Endothelial cell of umbilical vein (primary cell): Measurements from ENCODE around the gene FAM90A26. TPM values are rescaled to one million over a fixed set of nuclear protein-coding genes. Genes with fewer than 3 reads are reported as not detected.
"Not testable (repeated sequence)": the region's sequence is repeated elsewhere in the genome, so short reads cannot be mapped to it uniquely, and the experiment has no call there.

Source experiments
- BruUV-seq: library from RNA; stranded (reverse); fragments of 400-500 nt; replicated peaks from 2 replicates; lab custom pipeline; 2021; lab: Mats Ljungman, UMichigan
- CTCF ChIA-PET: fragments of 300-600, 350-600 bp; sonication (Branson Sonifier 250); formaldehyde crosslinking; loops from one replicate; lab custom pipeline; 2021; ENCODE audit warnings: antibody characterized with exemption, inconsistent platforms; lab: Charles Lee
- POLR2A ChIA-PET: fragments of 300-600, 350-600 bp; sonication (Branson Sonifier 250); formaldehyde crosslinking; loops from one replicate; lab custom pipeline; 2021; ENCODE audit warnings: antibody characterized with exemption, inconsistent platforms; lab: Charles Lee
- DNase-seq: peaks from one replicate; pipeline ENCODE4 v3.0.0-alpha.2; 2011; ENCODE audit warnings: low read depth, low spot score
- FAIRE-seq: peaks from 2 replicates; lab custom pipeline; 2011; peaks lifted over from hg19 to GRCh38; lab: Jason Lieb, UNC
- H2AFZ ChIP-seq: 2 replicates; pipeline ENCODE4 v1.6.0; 2012; ENCODE audit warnings: low read depth, low read length, control low read depth, inconsistent platforms
- H3K27ac ChIP-seq: 2 replicates; pipeline ENCODE4 v1.5.1; 2011; ENCODE audit warnings: low read depth, mild to moderate bottlenecking, control low read depth, low read length, moderate library complexity; ENCODE audit not compliant: insufficient read depth
- H3K27me3 ChIP-seq, 2 experiments: 2 replicates each; pipeline versions ENCODE4 v1.6.0 to v1.6.1; 2011; ENCODE audit warnings: low read length in 2 of 2, mixed read lengths in 1 of 2; ENCODE audit not compliant: control insufficient read depth in 2 of 2, insufficient read depth in 2 of 2
- H3K36me3 ChIP-seq, 2 experiments: 2 replicates in 1 of 2; 3 replicates in 1 of 2; pipeline ENCODE4 v1.5.1; 2011; ENCODE audit warnings: low read length in 2 of 2, mild to moderate bottlenecking in 1 of 2, moderate library complexity in 1 of 2; ENCODE audit not compliant: control insufficient read depth in 2 of 2, insufficient read depth in 2 of 2; ENCODE audit errors: extremely low read depth in 1 of 2
- H3K4me1 ChIP-seq: 3 replicates; pipeline ENCODE4 v1.5.1; 2011; ENCODE audit warnings: mild to moderate bottlenecking, low read length; ENCODE audit not compliant: control insufficient read depth, insufficient read depth; ENCODE audit errors: extremely low read depth
- H3K4me2 ChIP-seq: 2 replicates; pipeline ENCODE4 v1.6.1; 2011; ENCODE audit warnings: low read length, control low read depth, mixed read lengths; ENCODE audit not compliant: insufficient read depth
- H3K4me3 ChIP-seq, 3 experiments: fragments of 200-600 bp in 1 of 3; sonication (generic), shearing (Covaris generic) in 1 of 3; replicated peaks in 1 of 3; 2 replicates each; pipeline ENCODE4 v1.5.1; 2011 to 2016; ENCODE audit warnings: control low read depth in 3 of 3, low read length in 3 of 3, mild to moderate bottlenecking in 2 of 3, inconsistent platforms in 1 of 3, low read depth in 1 of 3, moderate library complexity in 1 of 3; ENCODE audit not compliant: insufficient read depth in 1 of 3
- H3K79me2 ChIP-seq: 2 replicates; pipeline ENCODE4 v1.6.0; 2012; ENCODE audit warnings: low read length, inconsistent platforms; ENCODE audit not compliant: control insufficient read depth, insufficient read depth
- H3K9ac ChIP-seq: replicated peaks from 2 replicates; pipeline ENCODE3; 2011; ENCODE audit warnings: low read length, control low read depth; ENCODE audit not compliant: insufficient read depth; ENCODE audit errors: extremely low read depth
- H3K9me1 ChIP-seq: replicated peaks from 3 replicates; pipeline ENCODE4 v1.6.0; 2011; ENCODE audit warnings: mild to moderate bottlenecking, low read length; ENCODE audit not compliant: control insufficient read depth, insufficient read depth; ENCODE audit errors: extremely low read depth
- H3K9me3 ChIP-seq: replicated peaks from 2 replicates; pipeline ENCODE4 v1.5.1; 2012; ENCODE audit warnings: low read length, inconsistent platforms; ENCODE audit not compliant: control insufficient read depth, insufficient read depth
- H4K20me1 ChIP-seq: replicated peaks from 2 replicates; pipeline ENCODE3; 2011; ENCODE audit warnings: mild to moderate bottlenecking, low read length; ENCODE audit not compliant: control insufficient read depth, insufficient read depth; ENCODE audit errors: extremely low read depth
- EZH2 ChIP-seq: IDR thresholded peaks from 2 replicates; pipeline ENCODE4 v1.6.1; 2012; ENCODE audit warnings: borderline replicate concordance, low read depth, mild to moderate bottlenecking, moderate library complexity, low read length, inconsistent platforms; ENCODE audit not compliant: severe bottlenecking
- FOS ChIP-seq: IDR thresholded peaks from 2 replicates; pipeline ENCODE4 v1.6.1; 2011; ENCODE audit warnings: mild to moderate bottlenecking, low read length, moderate library complexity, borderline replicate concordance; ENCODE audit not compliant: insufficient read depth
- GATA2 ChIP-seq: IDR thresholded peaks from 2 replicates; pipeline ENCODE4 v1.7.0; 2011; ENCODE audit warnings: low read depth, mild to moderate bottlenecking, moderate library complexity, mixed read lengths, low read length; ENCODE audit not compliant: insufficient read length, insufficient read depth
- JUN ChIP-seq: IDR thresholded peaks from 2 replicates; pipeline ENCODE4 v1.6.1; 2011; ENCODE audit warnings: borderline replicate concordance, low read depth; ENCODE audit not compliant: insufficient read length, insufficient read depth
- MYC ChIP-seq: IDR thresholded peaks from one replicate; pipeline ENCODE4 v1.6.1; 2011; ENCODE audit warnings: mild to moderate bottlenecking, low read depth, low read length
- POLR2A ChIP-seq: IDR thresholded peaks from 2 replicates; pipeline ENCODE4 v1.6.1; 2012; ENCODE audit warnings: low read depth, mild to moderate bottlenecking, control low read depth, low read length
- POLR2AphosphoS5 ChIP-seq: IDR thresholded peaks from 2 replicates; pipeline ENCODE4 v1.6.1; 2012; ENCODE audit warnings: low read depth, mild to moderate bottlenecking, control low read depth, low read length, moderate library complexity; ENCODE audit not compliant: insufficient read depth
- dilution Hi-C: fragments of 300-500 bp; cut with MboI; formaldehyde crosslinking; loops from one replicate; pipeline ENCODE4 v1.15.0; 2019; ENCODE audit warnings: low sequenced_read_pairs; ENCODE audit not compliant: extremely low pct_ligation_motif_present
- intact Hi-C: fragments of 100-400 bp; cut with micrococcal nuclease; formaldehyde crosslinking; loops from one replicate; pipeline ENCODE4 v1.10.0; 2022
- polyA plus RNA-seq, 4 experiments: library from polyadenylated mRNA; depleted of rRNA in 3 of 4; stranded (reverse) in 3 of 4; unstranded in 1 of 4; fragments of >200 nt; gene quantifications; 2 replicates each; pipeline versions ENCODE4 v1.2.1 to v1.2.3, GENCODE V29; 2011 to 2012; ENCODE audit warnings: missing spikeins in 1 of 4
- total RNA-seq: library from RNA; stranded (reverse); gene quantifications from 2 replicates; pipeline ENCODE4 v1.2.3, GENCODE V29; 2021
- TF ChIP-seq, protein P1 (sequence below): IDR thresholded peaks from 2 replicates; pipeline ENCODE4 v1.6.1; 2011; ENCODE audit not compliant: insufficient read depth, insufficient read length
- TF ChIP-seq, protein P2 (sequence below), 2 donors: IDR thresholded peaks; 1 replicate in 1 of 2; 2 replicates in 1 of 2; pipeline ENCODE4 v1.5.1; 2011; ENCODE audit warnings: low read length in 2 of 2, mild to moderate bottlenecking in 2 of 2, moderate library complexity in 2 of 2, control low read depth in 1 of 2, inconsistent platforms in 1 of 2, low read depth in 1 of 2; ENCODE audit not compliant: insufficient read depth in 1 of 2; ENCODE audit errors: extremely low read depth in 1 of 2

FAM90A26 gene
- total and polyA plus RNA-seq, 2 donors (not counting 3 experiments of a cell fraction or from before 2014, with no cell fraction given): not detected

DNA sequence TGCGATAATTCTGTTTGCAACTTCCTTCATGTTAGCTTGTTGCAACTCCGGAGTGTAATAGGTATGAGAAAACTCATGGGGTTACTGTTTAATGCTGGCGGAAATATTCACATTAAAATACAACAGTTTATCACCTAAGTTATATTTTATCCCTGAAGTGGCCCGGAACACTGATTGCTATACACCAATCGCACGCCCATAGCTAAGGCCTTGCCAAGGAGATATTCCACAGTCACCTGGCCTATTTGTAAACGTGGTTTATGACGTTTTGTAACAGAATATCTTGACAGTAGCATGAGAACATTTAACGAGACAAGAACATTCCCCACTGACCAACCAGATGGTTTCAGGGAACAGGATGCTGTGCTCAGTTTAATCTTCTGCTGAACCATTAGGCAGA, 23.2 kb upstream of the FAM90A26 start:
- no TSS peak for BruUV-seq
- TF ChIP-seq POLR2AphosphoS5: no peak
- no peak for TF ChIP-seq FOS
- TF ChIP-seq JUN: no peak
- TF ChIP-seq, protein P1, sequence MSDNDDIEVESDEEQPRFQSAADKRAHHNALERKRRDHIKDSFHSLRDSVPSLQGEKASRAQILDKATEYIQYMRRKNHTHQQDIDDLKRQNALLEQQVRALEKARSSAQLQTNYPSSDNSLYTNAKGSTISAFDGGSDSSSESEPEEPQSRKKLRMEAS: no peak
- TF ChIP-seq, protein P2, sequence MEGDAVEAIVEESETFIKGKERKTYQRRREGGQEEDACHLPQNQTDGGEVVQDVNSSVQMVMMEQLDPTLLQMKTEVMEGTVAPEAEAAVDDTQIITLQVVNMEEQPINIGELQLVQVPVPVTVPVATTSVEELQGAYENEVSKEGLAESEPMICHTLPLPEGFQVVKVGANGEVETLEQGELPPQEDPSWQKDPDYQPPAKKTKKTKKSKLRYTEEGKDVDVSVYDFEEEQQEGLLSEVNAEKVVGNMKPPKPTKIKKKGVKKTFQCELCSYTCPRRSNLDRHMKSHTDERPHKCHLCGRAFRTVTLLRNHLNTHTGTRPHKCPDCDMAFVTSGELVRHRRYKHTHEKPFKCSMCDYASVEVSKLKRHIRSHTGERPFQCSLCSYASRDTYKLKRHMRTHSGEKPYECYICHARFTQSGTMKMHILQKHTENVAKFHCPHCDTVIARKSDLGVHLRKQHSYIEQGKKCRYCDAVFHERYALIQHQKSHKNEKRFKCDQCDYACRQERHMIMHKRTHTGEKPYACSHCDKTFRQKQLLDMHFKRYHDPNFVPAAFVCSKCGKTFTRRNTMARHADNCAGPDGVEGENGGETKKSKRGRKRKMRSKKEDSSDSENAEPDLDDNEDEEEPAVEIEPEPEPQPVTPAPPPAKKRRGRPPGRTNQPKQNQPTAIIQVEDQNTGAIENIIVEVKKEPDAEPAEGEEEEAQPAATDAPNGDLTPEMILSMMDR (IDR thresholded peaks at IDR 0.05; ENCODE audit: extremely low read depth in 1 of 2, insufficient read depth in 1 of 2, low read depth in 1 of 2, low read length in 2 of 2): no peak
- no peak for TF ChIP-seq GATA2
- no peak for TF ChIP-seq EZH2
- TF ChIP-seq MYC: no peak
- no peak for TF ChIP-seq POLR2A
- H3K9ac ChIP-seq: no peak overlapping the region
- H4K20me1 ChIP-seq: no peaks in the 10 kb centered on the region
- no peaks in the 10 kb centered on the region for H3K79me2 ChIP-seq
- no peak overlapping the region for H2AFZ ChIP-seq
- intact Hi-C loops (no loop called here), dilution Hi-C loops (no loop called here)
- DNase-seq (no peak), FAIRE-seq (no peak)
- H3K36me3 ChIP-seq: no peaks in the 10 kb centered on the region
- no peak overlapping the region for H3K4me3 ChIP-seq
- H3K4me2 ChIP-seq: no peak overlapping the region
- no peaks in the 10 kb centered on the region for H3K9me3 ChIP-seq
- no peaks in the 10 kb centered on the region for H3K9me1 ChIP-seq
- CTCF ChIA-PET: no interaction called here
- POLR2A ChIA-PET: no interaction called here
- H3K27ac ChIP-seq: no peak overlapping the region
- no peaks in the 10 kb centered on the region for H3K4me1 ChIP-seq
- no peaks in the 10 kb centered on the region for H3K27me3 ChIP-seq

DNA sequence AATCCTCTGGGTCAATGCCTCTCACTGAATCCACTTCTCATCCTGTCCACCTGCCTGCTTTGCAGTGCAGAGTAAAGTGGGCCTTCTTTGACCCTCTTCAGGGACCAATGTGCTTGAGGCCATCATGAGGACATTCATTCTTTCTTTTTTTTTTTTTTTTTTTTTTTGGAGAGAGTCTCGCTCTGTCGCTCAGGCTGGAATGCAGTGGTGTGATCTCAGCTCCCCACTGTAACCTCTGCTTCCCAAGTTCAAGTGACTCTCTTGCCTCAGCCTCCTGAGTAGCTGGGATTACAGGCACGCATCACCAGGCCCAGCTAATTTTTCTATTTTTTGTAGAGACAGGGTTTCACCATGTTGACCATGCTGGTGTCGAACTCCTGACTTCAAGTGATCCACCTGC, 22.8 kb upstream of the FAM90A26 start:
- H3K9me1 ChIP-seq, BruUV-seq, H3K27me3 ChIP-seq, H3K9ac ChIP-seq, H3K4me2 ChIP-seq, H2AFZ ChIP-seq, H3K4me3 ChIP-seq, FAIRE-seq, DNase-seq, H3K79me2 ChIP-seq, CTCF ChIA-PET, intact Hi-C loops, H3K36me3 ChIP-seq, POLR2A ChIA-PET, H3K9me3 ChIP-seq, H4K20me1 ChIP-seq, H3K27ac ChIP-seq, H3K4me1 ChIP-seq, dilution Hi-C loops: not testable (repeated sequence)
